ENCODE data around the gene KLHDC10.
"Not testable (repeated sequence)": the region's sequence is repeated elsewhere in the genome, so short reads cannot be mapped to it uniquely, and the experiment has no call there.

The KLHDC10 gene

DNA sequence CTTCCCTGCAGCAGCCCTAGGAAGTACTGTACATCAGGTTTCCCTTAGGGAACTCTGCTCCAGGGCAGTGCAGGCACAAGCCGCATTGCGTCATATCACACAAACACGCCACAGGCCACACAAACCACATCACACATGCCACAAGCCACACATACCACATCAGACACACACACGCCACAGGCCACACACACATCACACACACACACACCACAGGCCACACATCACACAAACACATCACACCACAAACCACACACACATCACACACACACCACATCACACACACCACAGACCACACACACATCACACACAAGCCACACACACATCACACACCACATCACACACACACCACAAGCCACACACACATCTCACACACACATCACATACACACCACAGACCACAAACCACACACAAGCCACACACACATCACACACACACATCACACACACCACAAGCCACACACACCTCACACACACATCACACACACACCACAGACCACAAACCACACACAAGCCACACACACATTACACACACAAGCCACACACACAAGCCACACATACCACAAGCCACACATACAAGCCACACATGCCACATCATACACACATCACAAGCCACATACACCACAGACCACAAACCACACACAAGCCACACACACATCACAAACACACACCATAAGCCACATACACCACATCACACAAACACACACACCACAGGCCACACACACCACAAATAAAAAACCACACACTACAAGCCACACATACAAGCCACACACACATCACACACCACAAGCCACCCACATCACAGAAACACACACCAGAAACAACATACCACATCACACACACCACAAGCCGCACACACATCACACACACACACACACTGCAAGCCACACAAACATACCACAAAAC is 81.5 kb downstream of the KLHDC10 start:
- no peak overlapping the region for H3K27ac ChIP-seq
- H3K4me3 ChIP-seq, result no peak overlapping the region

DNA sequence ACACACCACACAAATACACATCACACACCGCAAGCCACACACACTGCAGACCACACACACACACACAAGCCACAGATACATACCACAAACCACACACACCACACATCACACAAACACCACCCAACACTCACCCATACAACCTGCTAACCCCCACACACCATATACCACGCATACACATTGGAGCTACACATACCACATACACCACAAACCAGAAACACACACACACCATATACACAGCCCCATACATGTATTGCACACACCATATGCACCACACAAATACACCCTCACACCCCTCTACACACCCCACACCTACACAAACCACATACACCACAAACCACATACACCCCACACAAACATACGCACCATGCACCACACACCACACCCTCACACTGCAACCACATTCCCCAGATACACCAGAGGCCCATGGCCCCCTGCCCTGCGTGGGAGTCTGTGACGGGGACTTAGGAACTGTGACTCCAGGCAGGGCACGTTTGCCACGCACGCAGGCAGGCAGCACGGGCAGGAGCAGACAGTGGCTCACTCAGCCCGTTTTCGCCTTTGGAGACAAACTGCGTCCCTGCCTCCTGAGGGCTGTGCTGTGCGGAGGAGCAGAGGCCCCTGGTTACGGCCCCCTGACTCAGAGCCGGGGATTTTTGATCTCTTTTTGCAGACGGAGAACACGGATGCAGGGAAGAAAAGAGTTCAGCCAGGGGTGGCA is 82.3 kb downstream of the KLHDC10 start:
- Histone ChIP-seq H3K4me3 (peak overlapping the region in 1 of 7 experiments; percentile 17), H3K27ac (no peak overlapping the region)

DNA sequence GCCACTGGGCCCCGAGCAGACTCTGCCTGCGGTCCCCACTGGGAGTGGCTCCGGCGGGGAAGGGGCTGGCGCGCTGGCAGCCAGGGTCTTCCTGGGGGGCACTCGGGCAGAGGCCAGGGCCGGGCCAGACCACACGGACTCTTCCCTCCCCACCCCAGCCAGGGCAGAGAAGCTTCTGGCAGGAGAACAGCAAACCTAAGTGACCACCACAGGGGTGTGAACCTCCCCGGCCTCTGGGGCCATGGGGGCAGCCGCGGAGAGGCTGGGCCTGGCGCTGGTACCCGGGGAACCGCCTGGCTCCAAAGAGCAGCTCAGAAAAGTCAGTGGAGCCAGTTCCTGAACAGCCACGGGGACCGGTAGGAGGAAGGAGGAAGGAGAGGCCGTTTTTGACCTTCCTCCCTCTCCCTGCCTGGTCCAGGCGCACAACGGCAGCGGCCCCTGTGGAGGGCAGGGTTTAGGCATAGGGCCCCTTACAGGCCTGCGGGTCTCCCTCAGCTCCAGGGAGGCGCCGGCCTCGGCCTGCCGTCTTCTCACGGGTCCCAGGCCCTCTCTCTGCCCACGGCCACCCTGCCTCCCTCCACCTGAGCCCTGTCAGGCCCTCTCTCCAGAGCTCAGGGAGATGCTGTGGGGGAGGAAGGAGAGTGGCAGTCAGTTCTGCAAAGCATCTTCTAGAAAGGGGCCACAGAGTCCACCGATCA is 83.0 kb downstream of the KLHDC10 start:
- Histone ChIP-seq H3K27ac (no peak overlapping the region), H3K4me3 (peak overlapping the region in 1 of 7 experiments; percentile 17)

- H3K4me3 ChIP-seq, result no peak overlapping the region
- H3K27ac ChIP-seq, result no peak overlapping the region
Observed at GRCh38 chr7:130154131-130154500, 83.8 kb downstream of the KLHDC10 start.

DNA sequence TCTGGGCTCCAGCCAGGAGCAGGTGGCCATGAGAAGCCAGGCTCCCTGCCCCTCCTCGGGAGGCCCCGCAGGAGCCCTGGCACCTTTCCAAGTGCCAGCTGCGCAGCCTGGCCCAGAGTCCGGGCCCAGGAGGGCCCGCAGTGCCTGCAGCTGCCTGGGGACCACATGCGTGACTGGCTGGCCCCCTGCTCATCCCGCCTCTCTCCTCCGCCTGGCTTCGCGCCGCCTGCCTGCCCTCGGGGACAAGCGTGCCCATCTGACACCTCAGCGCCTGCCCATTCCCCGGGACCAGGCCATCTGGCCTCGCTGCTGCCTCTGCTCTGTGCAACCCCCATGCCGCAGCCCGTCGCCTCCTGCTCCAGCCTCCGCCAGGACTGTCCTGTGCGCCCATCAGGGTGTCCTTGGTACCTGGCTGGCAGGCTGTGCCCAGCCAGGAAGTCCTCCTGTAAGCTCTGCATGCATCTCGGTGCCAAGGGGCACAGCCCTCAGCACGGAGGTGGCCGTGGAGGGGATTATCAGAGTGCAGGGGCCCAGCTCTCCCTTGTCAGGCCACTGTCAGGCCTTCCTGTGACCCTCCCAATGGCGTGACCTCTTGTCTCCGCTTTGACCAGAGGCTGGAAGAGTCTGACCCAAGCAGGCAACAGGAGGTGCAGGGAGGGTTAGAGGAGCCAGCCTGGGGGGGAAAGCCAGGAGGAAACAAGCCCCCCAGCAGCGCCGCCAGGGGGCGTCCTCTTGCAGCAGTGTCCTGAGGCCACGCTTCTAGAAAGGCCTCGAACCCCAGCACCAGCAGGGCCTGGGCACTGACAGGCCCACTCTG is 84.4 kb downstream of the KLHDC10 start:
- no peak overlapping the region for H3K4me3 ChIP-seq

GRCh38 chr7:130156140-130156539 is 85.8 kb downstream of the KLHDC10 start:
- H3K27ac ChIP-seq, result no peak overlapping the region

More for the DNA sequence above, 84.4 kb downstream of the KLHDC10 start:
- no peak overlapping the region for H3K27ac ChIP-seq

GRCh38 chr7:130157700-130158099 is 87.4 kb downstream of the KLHDC10 start:
- H3K27ac ChIP-seq, result no peak overlapping the region
- no peak overlapping the region for H3K4me3 ChIP-seq

More at GRCh38 chr7:130156140-130156539, 85.8 kb downstream of the KLHDC10 start:
- no peak overlapping the region for H3K4me3 ChIP-seq

DNA sequence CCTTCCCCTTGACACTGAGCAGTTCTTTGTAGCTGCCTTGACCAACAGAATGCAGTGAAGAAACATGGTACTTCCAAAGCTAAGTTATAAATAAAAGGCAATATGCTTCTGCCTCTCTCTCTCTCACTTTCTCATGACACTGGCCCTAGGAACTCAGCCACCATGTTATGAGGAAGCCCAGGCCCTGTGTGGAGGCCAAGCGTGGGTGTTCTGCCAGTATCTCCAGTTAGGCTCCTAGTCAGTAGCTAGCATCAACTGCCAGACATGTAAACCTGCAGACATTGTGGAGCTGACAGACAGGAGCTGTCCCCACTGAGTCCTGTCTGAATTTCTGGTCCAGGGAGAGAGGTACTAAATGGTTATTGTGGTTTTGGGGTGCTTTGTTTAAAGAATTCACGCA is 89.7 kb downstream of the KLHDC10 start:
- H3K4me3 ChIP-seq, result no peak overlapping the region
- no peak overlapping the region for H3K27ac ChIP-seq

- no peak overlapping the region for H3K4me3 ChIP-seq
- H3K27ac ChIP-seq, result no peak overlapping the region
Observed at GRCh38 chr7:130160455-130160854, 90.1 kb downstream of the KLHDC10 start.

GRCh38 chr7:130162196-130162595 is 91.9 kb downstream of the KLHDC10 start:
- Histone ChIP-seq H3K27ac (no peak overlapping the region), H3K4me3 (no peak overlapping the region)

DNA sequence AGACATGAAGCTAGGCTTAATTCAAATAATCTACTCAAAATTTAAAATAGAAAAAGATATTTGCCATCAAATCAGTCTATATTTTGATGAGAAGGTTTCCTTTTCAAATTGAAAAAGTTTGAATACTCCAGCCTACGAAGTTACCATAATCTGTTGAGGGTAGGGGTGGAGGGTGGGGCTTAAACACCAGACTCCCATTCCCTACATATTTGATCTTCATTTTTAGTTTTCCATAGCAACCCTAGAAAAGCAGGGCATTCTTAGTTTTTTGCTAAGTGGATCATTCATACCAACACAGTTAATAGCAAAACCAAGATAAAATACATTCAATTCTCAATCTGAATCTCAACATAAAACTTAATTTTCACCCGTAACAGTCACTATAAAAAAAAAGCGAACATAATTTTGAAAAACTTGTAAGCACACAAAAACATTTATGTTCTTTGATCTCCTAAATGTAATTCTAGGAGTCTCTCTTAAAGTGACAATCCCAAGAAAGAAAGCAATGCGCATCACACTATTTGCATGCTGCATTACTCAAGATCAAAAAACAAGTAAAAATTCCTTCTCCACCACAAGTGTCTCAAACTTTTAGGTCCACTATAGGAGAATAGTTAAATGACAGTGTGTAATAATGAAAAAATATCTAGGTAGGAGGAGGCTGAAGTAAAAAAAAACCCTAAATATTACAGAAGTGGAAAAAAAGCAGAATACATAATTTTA is 104.1 kb downstream of the KLHDC10 start:
- no peak overlapping the region for H3K4me3 ChIP-seq
- H3K27ac ChIP-seq, result no peak overlapping the region

- H3K4me3 ChIP-seq, result no peak overlapping the region
- no peak overlapping the region for H3K27ac ChIP-seq
Observed at GRCh38 chr7:130178251-130178650, 107.9 kb downstream of the KLHDC10 start.

DNA sequence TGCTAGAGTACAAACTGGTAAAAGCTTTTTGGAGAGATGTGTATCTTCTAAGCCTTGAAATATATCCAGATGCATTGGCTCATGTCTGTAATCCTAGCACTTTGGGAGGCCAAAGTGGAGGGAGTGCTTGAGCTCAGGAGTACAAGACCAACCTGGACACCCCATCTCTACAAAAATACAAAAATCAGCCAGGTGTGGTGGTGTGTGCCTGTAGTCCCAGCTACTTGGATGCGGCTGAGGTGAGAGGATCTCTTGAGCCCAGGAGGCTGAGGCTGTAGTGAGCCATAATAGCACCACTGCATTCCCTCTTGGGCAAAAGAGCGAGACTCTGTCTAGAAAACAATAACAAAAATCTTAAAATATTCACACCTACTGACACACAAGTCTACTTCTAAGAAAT is 109.3 kb downstream of the KLHDC10 start:
- Histone ChIP-seq H3K4me3 (no peak overlapping the region), H3K27ac (no peak overlapping the region)

DNA sequence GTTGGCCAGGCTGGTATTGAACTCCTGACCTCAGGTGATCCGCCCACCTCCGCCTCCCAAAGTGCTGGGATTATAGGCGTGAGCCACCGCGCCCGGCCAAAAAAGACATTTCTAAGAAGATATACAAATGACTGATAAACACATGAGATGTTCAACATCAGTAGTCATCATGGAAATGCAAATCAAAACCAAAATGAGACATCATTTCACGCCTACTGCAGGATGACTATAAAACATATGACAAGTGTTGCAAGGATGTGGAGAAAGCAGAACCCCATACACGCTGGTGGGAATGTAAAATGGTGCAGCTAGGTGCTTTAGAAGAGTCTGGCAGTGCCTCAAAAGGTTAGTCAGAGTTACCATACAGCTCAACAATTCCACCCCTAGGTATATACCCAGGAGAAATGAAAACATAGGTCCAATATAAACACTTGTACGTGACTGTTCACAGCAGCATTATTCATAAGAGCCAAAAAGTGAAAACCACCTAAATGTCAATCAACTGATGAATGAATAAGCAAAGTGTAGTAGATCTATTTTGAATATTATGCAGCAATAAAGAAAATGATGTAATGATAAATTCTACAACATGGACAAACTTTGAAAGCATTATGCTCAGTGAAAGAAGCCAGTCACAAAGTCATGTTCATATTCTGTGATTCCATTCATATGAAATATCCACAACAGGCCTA is 110.4 kb downstream of the KLHDC10 start:
- H3K4me3 ChIP-seq, result no peak overlapping the region

GRCh38 chr7:130181263-130181605 is 110.9 kb downstream of the KLHDC10 start:
- no peak overlapping the region for H3K4me3 ChIP-seq
- no peak overlapping the region for H3K27ac ChIP-seq

More for the DNA sequence above, 110.4 kb downstream of the KLHDC10 start:
- H3K27ac ChIP-seq, result no peak overlapping the region

GRCh38 chr7:130182990-130183389 is 112.7 kb downstream of the KLHDC10 start:
- H3K4me3 ChIP-seq, result no peak overlapping the region
- no peak overlapping the region for H3K27ac ChIP-seq

GRCh38 chr7:130184349-130184748 is 114.0 kb downstream of the KLHDC10 start:
- not testable (repeated sequence) for H3K4me3 ChIP-seq, H3K27ac ChIP-seq

Measured in skin epidermis (tissue), 12 donors.